ENCODE results near the gene MMP25.
"Not testable (repeated sequence)": the region's sequence is repeated elsewhere in the genome, so short reads cannot be mapped to it uniquely, and the experiment has no call there.

DNA sequence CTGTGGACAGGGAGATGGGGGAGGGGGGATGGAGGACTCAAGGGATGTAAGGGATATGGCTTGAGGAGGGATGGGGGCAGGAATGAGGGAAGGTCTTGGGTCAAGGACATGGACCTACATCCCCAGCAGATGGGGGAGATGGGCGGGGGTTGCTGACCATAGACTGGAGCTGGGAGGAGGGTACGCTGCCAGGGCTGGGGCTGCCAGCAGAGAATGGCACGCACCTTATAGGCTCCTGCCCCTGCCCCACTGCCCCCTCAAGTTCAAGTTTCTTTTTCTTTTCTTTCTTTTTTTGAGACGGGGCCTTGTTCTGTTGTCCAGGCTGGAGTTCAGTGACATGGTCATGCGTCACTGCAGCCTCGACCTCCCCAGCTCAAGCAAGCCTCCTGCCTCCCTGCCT lies 29.6 kb downstream of the MMP25 start:
- TF ChIP-seq, protein P1, sequence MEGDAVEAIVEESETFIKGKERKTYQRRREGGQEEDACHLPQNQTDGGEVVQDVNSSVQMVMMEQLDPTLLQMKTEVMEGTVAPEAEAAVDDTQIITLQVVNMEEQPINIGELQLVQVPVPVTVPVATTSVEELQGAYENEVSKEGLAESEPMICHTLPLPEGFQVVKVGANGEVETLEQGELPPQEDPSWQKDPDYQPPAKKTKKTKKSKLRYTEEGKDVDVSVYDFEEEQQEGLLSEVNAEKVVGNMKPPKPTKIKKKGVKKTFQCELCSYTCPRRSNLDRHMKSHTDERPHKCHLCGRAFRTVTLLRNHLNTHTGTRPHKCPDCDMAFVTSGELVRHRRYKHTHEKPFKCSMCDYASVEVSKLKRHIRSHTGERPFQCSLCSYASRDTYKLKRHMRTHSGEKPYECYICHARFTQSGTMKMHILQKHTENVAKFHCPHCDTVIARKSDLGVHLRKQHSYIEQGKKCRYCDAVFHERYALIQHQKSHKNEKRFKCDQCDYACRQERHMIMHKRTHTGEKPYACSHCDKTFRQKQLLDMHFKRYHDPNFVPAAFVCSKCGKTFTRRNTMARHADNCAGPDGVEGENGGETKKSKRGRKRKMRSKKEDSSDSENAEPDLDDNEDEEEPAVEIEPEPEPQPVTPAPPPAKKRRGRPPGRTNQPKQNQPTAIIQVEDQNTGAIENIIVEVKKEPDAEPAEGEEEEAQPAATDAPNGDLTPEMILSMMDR (IDR thresholded peaks at IDR 0.05), result not testable (repeated sequence)
- not testable (repeated sequence) for TF ChIP-seq ZFX (IDR thresholded peaks at IDR 0.05; ENCODE audit: borderline replicate concordance)

All from 22Rv1 (cell line).